Heart left ventricle (tissue), 16 donors: ENCODE results near the gene MAPK7. TPM values are rescaled to one million over a fixed set of nuclear protein-coding genes. Genes with fewer than 3 reads are reported as not detected.
A peak's percentile ranks its signal among the peaks of the same experiment; 100 is the strongest.

Source experiments
- ATAC-seq, 4 donors: fragments of 200-7000 bp; cut with Tn5 transposase; one replicate each; pipeline ENCODE4 v1.9.1; 2020 to 2022; ENCODE audit warnings: moderate library complexity in 4 of 4, mild to moderate bottlenecking in 3 of 4, moderate number of reproducible peaks in 1 of 4
- DNase-seq, 5 donors: peaks; one replicate each; pipeline ENCODE4 v3.0.0-alpha.2; 2020
- H3K27ac ChIP-seq, 12 donors: fragments of 200-600 bp; sonication (generic) in 4 of 12; one replicate each; pipeline versions ENCODE4 v1.5.0 to v1.8.0; 2016 to 2022; ENCODE audit warnings: mild to moderate bottlenecking in 2 of 12
- H3K27me3 ChIP-seq, 9 donors: fragments of 200-600 bp; sonication (generic) in 2 of 9; one replicate each; pipeline versions ENCODE4 v1.5.1 to v1.8.0; 2016 to 2022; ENCODE audit warnings: mild to moderate bottlenecking in 3 of 9
- H3K36me3 ChIP-seq, 9 donors: fragments of 200-600 bp; sonication (generic) in 2 of 9; one replicate each; pipeline versions ENCODE4 v1.5.0 to v1.8.0; 2018 to 2022; ENCODE audit warnings: mild to moderate bottlenecking in 2 of 9
- H3K4me1 ChIP-seq, 12 donors: fragments of 200-600 bp; sonication (generic) in 4 of 12; one replicate each; pipeline versions ENCODE4 v1.5.0 to v1.8.0; 2016 to 2022; ENCODE audit warnings: mild to moderate bottlenecking in 3 of 12
- H3K4me3 ChIP-seq, 12 donors: fragments of 200-600 bp; sonication (generic) in 4 of 12; one replicate each; pipeline versions ENCODE4 v1.5.0 to v1.8.0; 2017 to 2022; ENCODE audit warnings: mild to moderate bottlenecking in 9 of 12, moderate library complexity in 4 of 12
- H3K9me3 ChIP-seq, 12 donors: fragments of 200-600 bp; sonication (generic) in 4 of 12; one replicate each; pipeline versions ENCODE4 v1.5.0 to v1.8.0; 2016 to 2022; ENCODE audit warnings: mild to moderate bottlenecking in 1 of 12
- POLR2A ChIP-seq, 2 donors: fragments of 450-650 bp; IDR thresholded peaks; one replicate each; pipeline ENCODE4 v1.6.1; 2017; ENCODE audit warnings: antibody characterized with exemption in 2 of 2, mild to moderate bottlenecking in 2 of 2, moderate library complexity in 2 of 2
- WGBS, 4 donors: extraction: QIAGEN DNeasy Blood & Tissue Kit in 2 of 4; methylation state at CpG; one replicate each; pipeline versions ENCODE4 v1.1.5 to v1.1.7; 2013 to 2018; 5-methylcytosine and 5-hydroxymethylcytosine counted together
- intact Hi-C, 10 donors: fragments of 100-400 bp; cut with DNase I; formaldehyde crosslinking; loops; one replicate each; pipeline versions ENCODE4 v1.11.1 to v1.14.2; 2022
- polyA plus RNA-seq, 2 donors: library from polyadenylated mRNA; stranded (reverse); fragments of 200-250 nt; gene quantifications; one replicate each; pipeline ENCODE4 v1.2.3, GENCODE V29; 2013
- total RNA-seq, 9 donors: library from RNA; depleted of rRNA in 2 of 9; stranded (reverse); fragments of >200 nt in 2 of 9; fragmentation: NEBNext Ultra II Directional in 3 of 9; extraction: Animal tissue kit (Norgen Biotek cat#: 25700) in 3 of 9; gene quantifications; one replicate each; pipeline versions ENCODE4 v1.1.0 to v1.2.4, GENCODE V29; 2016 to 2023
- TF ChIP-seq, protein P1 (sequence below), 12 donors: fragments of 200-600 bp; sonication (generic) in 4 of 12; IDR thresholded peaks; one replicate each; pipeline versions ENCODE4 v1.5.0 to v1.8.0; 2018 to 2022; ENCODE audit warnings: antibody characterized with exemption in 12 of 12, mild to moderate bottlenecking in 5 of 12
- donor health status: ischemic (EF 13 %, LVEDD 7.1; RV severe dilation, severe dysfunction).
- donor health status: healthy with polysubstance abuse.
- donor health status: DM: no; HTN: yes; CAD: no.
- donor health status: DM: no; HTN: no; CAD: no.
- donor health status: ischemic (EF 25% LVEDD 6.9; RV normal size, moderate dysfunction).
- donor health status: ischemic (EF 25% LVEDD 5.7; RV mildly dilated, moderate dysfunction).
- donor health status: healthy.
- donor health status: DM: yes; HTN: yes; CAD: no.
- donor health status: ischemic (EF 35%, LVEDD 5.7; RV mildly dilated, moderate dysfunction).
- donor health status: nonischemic (EF 11% LVEDD 7.7; RV severe dilation, severe dysfunction).
- donor health status: DM: yes; HTN: yes; CAD: no.
- donor health status: PGD.
- donor health status: ischemic (EF 29% LVEDD 5.4; RV normal size, mild dysfunction).
- donor health status: nonischemic (EF 23%, LVEDD 6.1; RV moderate dilation, normal function).

The MAPK7 gene
- total and polyA plus RNA-seq, 11 donors: 5.7 to 25.4 (median 12.1) TPM

- intact Hi-C loops: no loop called here
- Histone ChIP-seq H3K27me3 (no peaks in the 10 kb centered on the region), H3K4me3 (peak overlapping the region in 5 of 12 donors; percentile 9 to 58 (median 54)), H3K36me3 (peaks cover 0 to 51% (median 41%) of the 10 kb centered on the region in 9 donors), H3K9me3 (no peaks in the 10 kb centered on the region), H3K4me1 (peaks cover 0 to 71% (median 47%) of the 10 kb centered on the region in 12 donors), H3K27ac (peak overlapping the region; percentile 42 to 96 (median 84))
- 78 to 90% (median 85%) methylated on average over 9 of the region's 9 CpGs for WGBS, 4 donors
- TF ChIP-seq, protein P1, sequence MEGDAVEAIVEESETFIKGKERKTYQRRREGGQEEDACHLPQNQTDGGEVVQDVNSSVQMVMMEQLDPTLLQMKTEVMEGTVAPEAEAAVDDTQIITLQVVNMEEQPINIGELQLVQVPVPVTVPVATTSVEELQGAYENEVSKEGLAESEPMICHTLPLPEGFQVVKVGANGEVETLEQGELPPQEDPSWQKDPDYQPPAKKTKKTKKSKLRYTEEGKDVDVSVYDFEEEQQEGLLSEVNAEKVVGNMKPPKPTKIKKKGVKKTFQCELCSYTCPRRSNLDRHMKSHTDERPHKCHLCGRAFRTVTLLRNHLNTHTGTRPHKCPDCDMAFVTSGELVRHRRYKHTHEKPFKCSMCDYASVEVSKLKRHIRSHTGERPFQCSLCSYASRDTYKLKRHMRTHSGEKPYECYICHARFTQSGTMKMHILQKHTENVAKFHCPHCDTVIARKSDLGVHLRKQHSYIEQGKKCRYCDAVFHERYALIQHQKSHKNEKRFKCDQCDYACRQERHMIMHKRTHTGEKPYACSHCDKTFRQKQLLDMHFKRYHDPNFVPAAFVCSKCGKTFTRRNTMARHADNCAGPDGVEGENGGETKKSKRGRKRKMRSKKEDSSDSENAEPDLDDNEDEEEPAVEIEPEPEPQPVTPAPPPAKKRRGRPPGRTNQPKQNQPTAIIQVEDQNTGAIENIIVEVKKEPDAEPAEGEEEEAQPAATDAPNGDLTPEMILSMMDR (IDR thresholded peaks at IDR 0.05): no peak
- TF ChIP-seq POLR2A (IDR thresholded peaks at IDR 0.05): no peak
- ATAC-seq (no peak), DNase-seq (no peak)
Observed at GRCh38 chr17:19385521-19385983, 7.3 kb downstream of the MAPK7 start.

GRCh38 chr17:19386051-19386929, 8.0 kb downstream of the MAPK7 start:
- Histone ChIP-seq H3K4me3 (peak overlapping the region in 10 of 12 donors; percentile 19 to 58 (median 41)), H3K27me3 (no peaks in the 10 kb centered on the region), H3K9me3 (no peaks in the 10 kb centered on the region), H3K4me1 (peaks cover 0 to 71% (median 47%) of the 10 kb centered on the region in 12 donors), H3K36me3 (peaks cover 0 to 43% (median 34%) of the 10 kb centered on the region in 9 donors), H3K27ac (peak overlapping the region; percentile 22 to 96 (median 84))
- DNase-seq (peak in 3 of 5 donors; percentile 70 to 81 (median 73)), ATAC-seq (peak in 2 of 4 donors; percentile 43 to 58)
- intact Hi-C loops: no loop called here
- TF ChIP-seq, protein P1 (IDR thresholded peaks at IDR 0.05): no peak
- no peak for TF ChIP-seq POLR2A (IDR thresholded peaks at IDR 0.05)
- 52 to 56% (median 56%) methylated on average over 15 to 20 of the region's 20 CpGs for WGBS, 4 donors

- intact Hi-C loops: no loop called here
- Histone ChIP-seq H3K4me3 (peak within 1 kb of the TSS in 10 of 12 donors; percentile 19 to 58 (median 41)), H3K36me3 (peaks cover 0 to 34% (median 24%) of the 10 kb centered on the region in 9 donors), H3K4me1 (peaks cover 0 to 70% (median 45%) of the 10 kb centered on the region in 12 donors), H3K9me3 (no peaks in the 10 kb centered on the region), H3K27ac (peak within 1 kb of the TSS; percentile 58 to 96 (median 84)), H3K27me3 (no peaks in the 10 kb centered on the region)
- DNase-seq: peak; percentile 71 to 84 (median 79)
- TF ChIP-seq, protein P1 (IDR thresholded peaks at IDR 0.05): no peak
- no peak for TF ChIP-seq POLR2A (IDR thresholded peaks at IDR 0.05)
- ATAC-seq: peak; percentile 49 to 76 (median 61)
- WGBS, 4 donors: 10 to 24% (median 17%) methylated on average over 12 to 22 of the region's 22 CpGs
Observed at GRCh38 chr17:19386974-19387920, 8.9 kb downstream of the MAPK7 start, which contains the start of gene MFAP4. TSS of gene MFAP4 (minus strand) at chr17:19387190. CDS start at chr17:19387155, 35 bp downstream.
